ENCODE results near the gene RBM10. TPM values are rescaled to one million over a fixed set of nuclear protein-coding genes. Genes with fewer than 3 reads are reported as not detected.

Gene RBM10
- total and polyA plus RNA-seq, 2 experiments from 2014 or later = 39.5 to 101 TPM

DNA sequence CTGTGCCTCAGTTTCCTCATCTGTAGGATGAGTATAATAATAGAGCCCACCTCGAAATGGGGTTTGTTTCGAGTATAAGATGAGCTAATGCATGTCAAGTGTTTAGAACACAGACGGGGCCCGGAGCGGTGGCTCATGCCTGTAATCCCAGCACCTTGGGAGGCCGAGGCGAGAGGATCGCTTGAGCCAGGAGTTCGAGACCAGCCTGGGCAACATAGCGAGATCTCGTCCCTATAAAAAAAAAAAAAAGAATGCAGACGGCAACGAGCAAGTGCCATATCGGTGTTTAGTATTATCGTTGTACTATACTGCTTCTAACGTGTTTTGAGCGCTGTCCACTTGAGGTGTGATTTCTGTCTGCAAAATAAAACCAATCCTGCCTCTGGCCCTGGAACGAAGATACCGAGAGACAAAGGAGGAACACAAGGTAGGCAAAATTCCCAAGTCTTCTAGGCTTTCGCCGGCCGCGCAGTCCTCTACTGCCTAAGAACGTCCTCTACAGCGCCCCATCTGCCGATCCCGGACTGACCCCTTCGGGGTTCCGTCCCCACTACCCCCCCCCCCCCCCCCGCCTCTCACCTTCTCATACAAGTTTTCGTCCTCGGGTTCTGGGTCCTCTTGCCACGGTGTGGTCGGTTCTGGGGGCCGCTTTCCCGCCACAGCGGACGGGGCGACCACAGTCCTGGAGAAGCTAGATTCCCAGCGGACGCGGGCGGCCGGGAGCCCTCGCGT is 961 bp upstream of the RBM10 start:
- Histone ChIP-seq H3K27ac (ENCODE audit: low read depth) (peak overlapping the region; percentile 93), H3K36me3 (ENCODE audit: insufficient read depth) (no peaks in the 10 kb centered on the region), H3K4me2 (peak overlapping the region; percentile 81), H3K4me1 (ENCODE audit: insufficient read depth) (peaks cover 8% of the 10 kb centered on the region; the same call in 1 of the 2 replicates), H3K4me3 (peak overlapping the region; percentile 79), H3F3A (replicated peaks; ENCODE audit: low read depth) (no peaks in the 10 kb centered on the region), H3K79me2 (replicated peaks; ENCODE audit: insufficient read depth) (peaks cover 48% of the 10 kb centered on the region), H3K9me2 (ENCODE audit: insufficient read depth) (no peaks in the 10 kb centered on the region), H4K20me1 (replicated peaks; ENCODE audit: insufficient read depth) (no peaks in the 10 kb centered on the region; the same call in 1 of the 2 replicates), H3K27me3 (ENCODE audit: insufficient read depth) (no peaks in the 10 kb centered on the region), H2AFZ (no peak overlapping the region)
- peaks cover 31% of the 10 kb centered on the region for H3K36me3 Mint-ChIP-seq (ENCODE audit: low read depth)
- DNase-seq (ENCODE audit: low spot score) = peak; percentile 59
- peak overlapping the region; percentile 95 for H3K4me3 Mint-ChIP-seq
- no peak for TF ChIP-seq EZH2 (IDR thresholded peaks at IDR 0.05; ENCODE audit: low read depth, unreplicated experiment)
- no peak for TF ChIP-seq STAT1 (IDR thresholded peaks at IDR 0.05; ENCODE audit: unreplicated experiment)
- TF ChIP-seq, protein P1, sequence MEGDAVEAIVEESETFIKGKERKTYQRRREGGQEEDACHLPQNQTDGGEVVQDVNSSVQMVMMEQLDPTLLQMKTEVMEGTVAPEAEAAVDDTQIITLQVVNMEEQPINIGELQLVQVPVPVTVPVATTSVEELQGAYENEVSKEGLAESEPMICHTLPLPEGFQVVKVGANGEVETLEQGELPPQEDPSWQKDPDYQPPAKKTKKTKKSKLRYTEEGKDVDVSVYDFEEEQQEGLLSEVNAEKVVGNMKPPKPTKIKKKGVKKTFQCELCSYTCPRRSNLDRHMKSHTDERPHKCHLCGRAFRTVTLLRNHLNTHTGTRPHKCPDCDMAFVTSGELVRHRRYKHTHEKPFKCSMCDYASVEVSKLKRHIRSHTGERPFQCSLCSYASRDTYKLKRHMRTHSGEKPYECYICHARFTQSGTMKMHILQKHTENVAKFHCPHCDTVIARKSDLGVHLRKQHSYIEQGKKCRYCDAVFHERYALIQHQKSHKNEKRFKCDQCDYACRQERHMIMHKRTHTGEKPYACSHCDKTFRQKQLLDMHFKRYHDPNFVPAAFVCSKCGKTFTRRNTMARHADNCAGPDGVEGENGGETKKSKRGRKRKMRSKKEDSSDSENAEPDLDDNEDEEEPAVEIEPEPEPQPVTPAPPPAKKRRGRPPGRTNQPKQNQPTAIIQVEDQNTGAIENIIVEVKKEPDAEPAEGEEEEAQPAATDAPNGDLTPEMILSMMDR (conservative IDR thresholded peaks at IDR 0.05; ENCODE audit: low read depth in 2 of 2) = no peak
- TF ChIP-seq ETS1 (IDR thresholded peaks at IDR 0.05) = no peak
- no peak for TF ChIP-seq NANOG (IDR thresholded peaks at IDR 0.05; ENCODE audit: borderline replicate concordance)
- no peak for TF ChIP-seq POLR2AphosphoS5 (IDR thresholded peaks at IDR 0.05; ENCODE audit: low read depth)
- TF ChIP-seq REST (IDR thresholded peaks at IDR 0.05; ENCODE audit: unreplicated experiment) = no peak
- no peak for TF ChIP-seq ZNF114 (CRISPR knock-in tag; IDR thresholded peaks at IDR 0.05)
- TF ChIP-seq, protein P2, sequence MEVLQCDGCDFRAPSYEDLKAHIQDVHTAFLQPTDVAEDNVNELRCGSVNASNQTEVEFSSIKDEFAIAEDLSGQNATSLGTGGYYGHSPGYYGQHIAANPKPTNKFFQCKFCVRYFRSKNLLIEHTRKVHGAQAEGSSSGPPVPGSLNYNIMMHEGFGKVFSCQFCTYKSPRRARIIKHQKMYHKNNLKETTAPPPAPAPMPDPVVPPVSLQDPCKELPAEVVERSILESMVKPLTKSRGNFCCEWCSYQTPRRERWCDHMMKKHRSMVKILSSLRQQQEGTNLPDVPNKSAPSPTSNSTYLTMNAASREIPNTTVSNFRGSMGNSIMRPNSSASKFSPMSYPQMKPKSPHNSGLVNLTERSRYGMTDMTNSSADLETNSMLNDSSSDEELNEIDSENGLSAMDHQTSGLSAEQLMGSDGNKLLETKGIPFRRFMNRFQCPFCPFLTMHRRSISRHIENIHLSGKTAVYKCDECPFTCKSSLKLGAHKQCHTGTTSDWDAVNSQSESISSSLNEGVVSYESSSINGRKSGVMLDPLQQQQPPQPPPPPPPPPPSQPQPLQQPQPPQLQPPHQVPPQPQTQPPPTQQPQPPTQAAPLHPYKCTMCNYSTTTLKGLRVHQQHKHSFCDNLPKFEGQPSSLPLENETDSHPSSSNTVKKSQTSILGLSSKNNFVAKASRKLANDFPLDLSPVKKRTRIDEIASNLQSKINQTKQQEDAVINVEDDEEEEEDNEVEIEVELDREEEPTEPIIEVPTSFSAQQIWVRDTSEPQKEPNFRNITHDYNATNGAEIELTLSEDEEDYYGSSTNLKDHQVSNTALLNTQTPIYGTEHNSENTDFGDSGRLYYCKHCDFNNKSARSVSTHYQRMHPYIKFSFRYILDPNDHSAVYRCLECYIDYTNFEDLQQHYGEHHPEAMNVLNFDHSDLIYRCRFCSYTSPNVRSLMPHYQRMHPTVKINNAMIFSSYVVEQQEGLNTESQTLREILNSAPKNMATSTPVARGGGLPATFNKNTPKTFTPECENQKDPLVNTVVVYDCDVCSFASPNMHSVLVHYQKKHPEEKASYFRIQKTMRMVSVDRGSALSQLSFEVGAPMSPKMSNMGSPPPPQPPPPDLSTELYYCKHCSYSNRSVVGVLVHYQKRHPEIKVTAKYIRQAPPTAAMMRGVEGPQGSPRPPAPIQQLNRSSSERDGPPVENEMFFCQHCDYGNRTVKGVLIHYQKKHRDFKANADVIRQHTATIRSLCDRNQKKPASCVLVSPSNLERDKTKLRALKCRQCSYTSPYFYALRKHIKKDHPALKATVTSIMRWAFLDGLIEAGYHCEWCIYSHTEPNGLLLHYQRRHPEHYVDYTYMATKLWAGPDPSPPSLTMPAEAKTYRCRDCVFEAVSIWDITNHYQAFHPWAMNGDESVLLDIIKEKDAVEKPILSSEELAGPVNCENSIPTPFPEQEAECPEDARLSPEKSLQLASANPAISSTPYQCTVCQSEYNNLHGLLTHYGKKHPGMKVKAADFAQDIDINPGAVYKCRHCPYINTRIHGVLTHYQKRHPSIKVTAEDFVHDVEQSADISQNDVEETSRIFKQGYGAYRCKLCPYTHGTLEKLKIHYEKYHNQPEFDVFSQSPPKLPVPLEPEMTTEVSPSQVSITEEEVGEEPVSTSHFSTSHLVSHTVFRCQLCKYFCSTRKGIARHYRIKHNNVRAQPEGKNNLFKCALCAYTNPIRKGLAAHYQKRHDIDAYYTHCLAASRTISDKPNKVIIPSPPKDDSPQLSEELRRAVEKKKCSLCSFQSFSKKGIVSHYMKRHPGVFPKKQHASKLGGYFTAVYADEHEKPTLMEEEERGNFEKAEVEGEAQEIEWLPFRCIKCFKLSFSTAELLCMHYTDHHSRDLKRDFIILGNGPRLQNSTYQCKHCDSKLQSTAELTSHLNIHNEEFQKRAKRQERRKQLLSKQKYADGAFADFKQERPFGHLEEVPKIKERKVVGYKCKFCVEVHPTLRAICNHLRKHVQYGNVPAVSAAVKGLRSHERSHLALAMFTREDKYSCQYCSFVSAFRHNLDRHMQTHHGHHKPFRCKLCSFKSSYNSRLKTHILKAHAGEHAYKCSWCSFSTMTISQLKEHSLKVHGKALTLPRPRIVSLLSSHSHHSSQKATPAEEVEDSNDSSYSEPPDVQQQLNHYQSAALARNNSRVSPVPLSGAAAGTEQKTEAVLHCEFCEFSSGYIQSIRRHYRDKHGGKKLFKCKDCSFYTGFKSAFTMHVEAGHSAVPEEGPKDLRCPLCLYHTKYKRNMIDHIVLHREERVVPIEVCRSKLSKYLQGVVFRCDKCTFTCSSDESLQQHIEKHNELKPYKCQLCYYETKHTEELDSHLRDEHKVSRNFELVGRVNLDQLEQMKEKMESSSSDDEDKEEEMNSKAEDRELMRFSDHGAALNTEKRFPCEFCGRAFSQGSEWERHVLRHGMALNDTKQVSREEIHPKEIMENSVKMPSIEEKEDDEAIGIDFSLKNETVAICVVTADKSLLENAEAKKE (CRISPR knock-in tag; IDR thresholded peaks at IDR 0.05) = no peak
- TF ChIP-seq JUNB (IDR thresholded peaks at IDR 0.05; ENCODE audit: unreplicated experiment) = no peak
- TF ChIP-seq EZH2phosphoT487 (IDR thresholded peaks at IDR 0.05; ENCODE audit: unreplicated experiment) = no peak
- no peak for TF ChIP-seq CREB1 (CRISPR knock-in tag; IDR thresholded peaks at IDR 0.05; ENCODE audit: low read depth)
- TF ChIP-seq ZNF331 (CRISPR knock-in tag; IDR thresholded peaks at IDR 0.05; ENCODE audit: low read depth) = no peak
- H3K4me1 Mint-ChIP-seq = peaks cover 15% of the 10 kb centered on the region; the same call in 2 of the 3 replicates
- H3K9me3 Mint-ChIP-seq = no peaks in the 10 kb centered on the region
- peak overlapping the region; percentile 96 for H3K27ac Mint-ChIP-seq
- ATAC-seq = peak; percentile 14
- H3K27me3 Mint-ChIP-seq (ENCODE audit: insufficient read depth, low read depth, poor library complexity) = peaks cover 13% of the 10 kb centered on the region

Measured in GM23338 (cell line).